GM06990 (cell line): ENCODE data around the gene MED13L.

Source experiments
- DNase-seq: peaks from one replicate; pipeline ENCODE4 v3.0.0-alpha.2; 2011; ENCODE audit not compliant: insufficient read length; ENCODE audit errors: extremely low read depth
- H3K27me3 ChIP-seq: replicated peaks from 2 replicates; pipeline ENCODE4 v1.6.0; 2011; ENCODE audit warnings: low read length; ENCODE audit not compliant: control insufficient read depth, insufficient read depth
- H3K36me3 ChIP-seq: 2 replicates; pipeline ENCODE4 v1.5.1; 2011; ENCODE audit warnings: low read length; ENCODE audit not compliant: control insufficient read depth, insufficient read depth
- H3K4me3 ChIP-seq: replicated peaks from 2 replicates; pipeline ENCODE4 v1.5.1; 2011; ENCODE audit warnings: low read depth, mild to moderate bottlenecking, control low read depth, low read length
- CTCF ChIP-seq: IDR thresholded peaks from 2 replicates; pipeline ENCODE4 v1.5.1; 2011; ENCODE audit warnings: low read length, control low read depth, mild to moderate bottlenecking, inconsistent platforms; ENCODE audit not compliant: insufficient read depth, poor library complexity, severe bottlenecking

The MED13L gene

GRCh38 chr12:116143909-116144308, 133.6 kb downstream of the MED13L start:
- Histone ChIP-seq H3K27me3 (no peaks in the 10 kb centered on the region), H3K4me3 (no peak overlapping the region), H3K36me3 (no peaks in the 10 kb centered on the region)
- TF ChIP-seq CTCF = no peak
- no peak for DNase-seq

GRCh38 chr12:116142936-116143898, 134.3 kb downstream of the MED13L start:
- Histone ChIP-seq H3K4me3 (no peak overlapping the region), H3K36me3 (no peaks in the 10 kb centered on the region), H3K27me3 (no peaks in the 10 kb centered on the region)
- no peak for DNase-seq
- no peak for TF ChIP-seq CTCF

- Histone ChIP-seq H3K27me3 (no peaks in the 10 kb centered on the region), H3K4me3 (no peak overlapping the region), H3K36me3 (no peaks in the 10 kb centered on the region)
- DNase-seq = no peak
- no peak for TF ChIP-seq CTCF
Measured at GRCh38 chr12:116141833-116142162, 135.7 kb downstream of the MED13L start.

- no peak overlapping the region for H3K4me3 ChIP-seq
- no peaks in the 10 kb centered on the region for H3K36me3 ChIP-seq
- TF ChIP-seq CTCF = peak; percentile 5
- H3K27me3 ChIP-seq = no peaks in the 10 kb centered on the region
- DNase-seq = no peak
Measured at GRCh38 chr12:116141110-116141832, 136.2 kb downstream of the MED13L start.

GRCh38 chr12:116140529-116140928, 137.0 kb downstream of the MED13L start:
- no peaks in the 10 kb centered on the region for H3K36me3 ChIP-seq
- no peak overlapping the region for H3K4me3 ChIP-seq
- H3K27me3 ChIP-seq = no peaks in the 10 kb centered on the region
- no peak for DNase-seq
- no peak for TF ChIP-seq CTCF
